HT1080 (cell line): ENCODE data around the gene LILRA1. TPM values are rescaled to one million over a fixed set of nuclear protein-coding genes. Genes with fewer than 3 reads are reported as not detected.

Experiments used
- small RNA-seq: library from RNA; depleted of rRNA; stranded (forward); fragments of <200 nt; gene quantifications from one replicate; pipeline ENCODE3, GENCODE V24; 2014
- total RNA-seq: library from RNA; depleted of rRNA; stranded (reverse); fragments of >200 nt; shearing (Covaris generic); gene quantifications from 2 replicates; pipeline ENCODE4 v1.2.3, GENCODE V29; 2014; rRNA removed

LILRA1 gene
- total RNA-seq, 1 experiment from 2014 or later, result not detected

Small RNA genes lying within 50 kb of the gene (small RNA-seq; reads per million reads assigned to genes)
- gene AC245036.2, result not detected
- gene AC245036.3, result not detected
- gene MIR8061, result not detected

Other genes starting within 250 kb of the LILRA1 start
- not detected in 2 replicates for gene LAIR1, start 228.7 kb upstream of the LILRA1 start, total RNA-seq
- gene TTYH1, start 178.2 kb upstream of the LILRA1 start, total RNA-seq, result not detected in 2 replicates
- gene LENG8, start 144.4 kb upstream of the LILRA1 start, total RNA-seq, result 13.9 and 20.3 TPM in 2 replicates
- 5.4 and 6.5 TPM in 2 replicates for gene LENG9, start 129.9 kb upstream of the LILRA1 start, total RNA-seq
- 1.7 and 1.8 TPM in 2 replicates for gene CDC42EP5, start 120.3 kb upstream of the LILRA1 start, total RNA-seq
- gene LAIR2, start 90.8 kb upstream of the LILRA1 start, total RNA-seq, result not detected in 2 replicates
- gene LILRA2, start 19.8 kb upstream of the LILRA1 start, total RNA-seq, result not detected in 2 replicates
- not detected in 2 replicates for gene LILRB1, start 36.9 kb downstream of the LILRA1 start, total RNA-seq
- not detected in 2 replicates for gene LILRB4, start 69.4 kb downstream of the LILRA1 start, total RNA-seq
- gene KIR3DL3, start 130.8 kb downstream of the LILRA1 start, total RNA-seq, result not detected in 2 replicates
- gene KIR2DL3, start 144.9 kb downstream of the LILRA1 start, total RNA-seq, result not detected in 2 replicates
- not detected in 2 replicates for gene KIR2DL1, start 176.2 kb downstream of the LILRA1 start, total RNA-seq
- not detected in 2 replicates for gene KIR2DL4, start 210.0 kb downstream of the LILRA1 start, total RNA-seq
- not detected in 2 replicates for gene KIR3DL1, start 222.8 kb downstream of the LILRA1 start, total RNA-seq
- not detected in 2 replicates for gene KIR2DS4, start 239.0 kb downstream of the LILRA1 start, total RNA-seq